ENCODE measurements around the gene HSPB9.

Gene HSPB9

GRCh38 chr17:42101513-42102292, 20.9 kb upstream of the HSPB9 start:
- Histone ChIP-seq H3K27me3 (ENCODE audit: control insufficient read depth in 1 of 2, insufficient read depth in 2 of 2, low read length in 2 of 2) (peaks cover 12 to 15% of the 10 kb centered on the region in 2 donors), H3K4me3 (ENCODE audit: low read depth in 1 of 2, low read length in 2 of 2) (no peak overlapping the region), H3K9ac (ENCODE audit: low read depth in 1 of 2, low read length in 2 of 2) (no peak overlapping the region), H3K4me1 (ENCODE audit: control insufficient read depth in 1 of 2, insufficient read depth in 2 of 2, low read length in 2 of 2) (peaks cover 0 to 4% of the 10 kb centered on the region in 2 donors), H3K36me3 (ENCODE audit: control insufficient read depth in 1 of 2, insufficient read depth in 2 of 2, low read length in 2 of 2) (peaks cover 0 to 15% of the 10 kb centered on the region in 2 donors), H3K27ac (ENCODE audit: low read depth, low read length) (no peak overlapping the region), H3K9me3 (ENCODE audit: control insufficient read depth in 1 of 2, low read length in 2 of 2) (no peaks in the 10 kb centered on the region)

DNA sequence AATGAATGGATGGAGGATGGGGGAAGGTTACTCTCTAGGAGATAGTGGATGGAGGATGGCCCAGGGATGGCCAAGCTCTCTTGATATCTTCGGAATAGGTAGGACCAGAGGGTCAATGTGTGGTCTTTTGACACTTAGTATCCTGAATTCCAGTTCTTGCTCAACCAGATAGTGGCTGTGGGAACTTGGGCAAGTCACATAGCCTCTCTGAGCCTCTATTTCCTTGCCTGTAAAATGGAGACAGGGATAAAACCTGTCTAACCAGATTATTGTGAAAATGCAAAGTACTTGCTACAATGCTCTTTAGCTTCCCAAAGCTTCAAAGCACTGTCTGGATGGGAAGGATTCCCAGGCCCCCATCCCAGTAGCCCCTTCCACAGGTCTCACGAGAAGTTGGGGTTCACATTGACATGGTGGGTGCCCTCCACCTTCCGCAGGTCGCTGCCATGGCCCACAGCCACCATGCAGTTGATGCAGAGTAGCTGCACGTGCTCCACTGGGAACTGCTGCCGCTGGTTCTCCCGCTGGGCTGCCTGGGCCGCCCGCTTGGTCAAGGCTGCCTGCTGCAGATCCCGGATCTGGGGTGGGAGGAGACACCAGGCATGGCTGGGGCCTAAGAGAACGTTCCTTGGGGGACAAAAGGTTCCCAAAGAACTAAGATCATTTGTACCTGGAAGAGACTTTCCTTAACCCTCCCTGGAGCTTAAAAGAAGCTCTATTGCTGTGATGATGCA, 19.2 kb upstream of the HSPB9 start:
- no peak overlapping the region for H3K4me3 ChIP-seq (ENCODE audit: low read depth in 1 of 2, low read length in 2 of 2)
- no peaks in the 10 kb centered on the region for H3K27me3 ChIP-seq (ENCODE audit: control insufficient read depth in 1 of 2, insufficient read depth in 2 of 2, low read length in 2 of 2)
- H3K9me3 ChIP-seq (ENCODE audit: control insufficient read depth in 1 of 2, low read length in 2 of 2), result no peaks in the 10 kb centered on the region
- no peak overlapping the region for H3K9ac ChIP-seq (ENCODE audit: low read depth in 1 of 2, low read length in 2 of 2)
- peaks cover 0 to 15% of the 10 kb centered on the region in 2 donors for H3K36me3 ChIP-seq (ENCODE audit: control insufficient read depth in 1 of 2, insufficient read depth in 2 of 2, low read length in 2 of 2)
- no peak overlapping the region for H3K27ac ChIP-seq (ENCODE audit: low read depth, low read length)
- H3K4me1 ChIP-seq (ENCODE audit: control insufficient read depth in 1 of 2, insufficient read depth in 2 of 2, low read length in 2 of 2), result peaks cover 2 to 4% of the 10 kb centered on the region in 2 donors

DNA sequence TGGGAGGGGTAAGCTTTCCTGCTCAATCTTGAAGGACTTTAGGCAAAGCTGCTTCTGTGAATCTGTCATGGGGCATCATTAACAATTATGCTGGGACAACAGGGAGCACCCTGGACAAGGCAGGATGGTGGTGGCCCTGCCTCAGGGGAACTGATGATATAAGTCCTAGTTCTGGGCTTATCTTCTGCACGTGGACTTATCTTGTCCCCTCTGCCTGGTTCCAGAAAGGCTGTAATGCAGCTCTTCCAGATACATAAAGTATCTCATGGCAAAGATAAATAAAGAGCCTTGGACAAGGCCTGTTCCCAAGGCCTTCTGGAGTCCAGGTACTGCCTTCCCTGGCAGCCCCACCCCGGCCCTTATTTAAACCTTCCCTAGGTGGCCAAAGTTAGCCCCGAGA, 18.3 kb upstream of the HSPB9 start:
- Histone ChIP-seq H3K27ac (ENCODE audit: low read depth, low read length) (no peak overlapping the region), H3K4me3 (ENCODE audit: low read depth in 1 of 2, low read length in 2 of 2) (no peak overlapping the region), H3K9me3 (ENCODE audit: control insufficient read depth in 1 of 2, low read length in 2 of 2) (no peaks in the 10 kb centered on the region), H3K36me3 (ENCODE audit: control insufficient read depth in 1 of 2, insufficient read depth in 2 of 2, low read length in 2 of 2) (peaks cover 3 to 15% of the 10 kb centered on the region in 2 donors), H3K4me1 (ENCODE audit: control insufficient read depth in 1 of 2, insufficient read depth in 2 of 2, low read length in 2 of 2) (peaks cover 2 to 4% of the 10 kb centered on the region in 2 donors), H3K27me3 (ENCODE audit: control insufficient read depth in 1 of 2, insufficient read depth in 2 of 2, low read length in 2 of 2) (no peaks in the 10 kb centered on the region), H3K9ac (ENCODE audit: low read depth in 1 of 2, low read length in 2 of 2) (no peak overlapping the region)

- Histone ChIP-seq H3K9me3 (ENCODE audit: control insufficient read depth in 1 of 2, low read length in 2 of 2) (no peaks in the 10 kb centered on the region), H3K4me3 (ENCODE audit: low read depth in 1 of 2, low read length in 2 of 2) (no peak overlapping the region), H3K27me3 (ENCODE audit: control insufficient read depth in 1 of 2, insufficient read depth in 2 of 2, low read length in 2 of 2) (no peaks in the 10 kb centered on the region), H3K9ac (ENCODE audit: low read depth in 1 of 2, low read length in 2 of 2) (no peak overlapping the region), H3K4me1 (ENCODE audit: control insufficient read depth in 1 of 2, insufficient read depth in 2 of 2, low read length in 2 of 2) (peaks cover 4 to 5% of the 10 kb centered on the region in 2 donors), H3K27ac (ENCODE audit: low read depth, low read length) (no peak overlapping the region), H3K36me3 (ENCODE audit: control insufficient read depth in 1 of 2, insufficient read depth in 2 of 2, low read length in 2 of 2) (peaks cover 3 to 21% of the 10 kb centered on the region in 2 donors)
Observed at GRCh38 chr17:42106009-42106408, 16.6 kb upstream of the HSPB9 start.

DNA sequence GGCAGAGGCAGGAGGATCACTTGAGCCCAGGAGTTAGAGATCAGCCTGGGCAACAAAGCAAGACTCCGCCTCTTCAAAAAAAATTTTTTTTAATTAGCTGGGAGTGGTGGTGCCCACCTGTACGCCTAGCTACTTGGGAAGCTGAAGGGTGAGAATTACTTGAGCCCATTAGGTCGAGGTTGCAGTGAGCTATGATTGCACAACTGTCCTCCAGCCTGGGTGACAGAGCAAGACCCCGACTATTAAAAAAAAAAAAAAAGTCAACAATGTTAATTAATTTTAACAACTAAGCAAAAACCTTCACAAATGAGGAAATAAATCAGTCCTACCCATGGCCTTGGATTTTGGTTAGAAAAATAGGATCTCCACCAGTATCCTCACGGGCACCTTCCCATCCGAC, 15.5 kb upstream of the HSPB9 start:
- Histone ChIP-seq H3K9me3 (ENCODE audit: control insufficient read depth in 1 of 2, low read length in 2 of 2) (no peaks in the 10 kb centered on the region), H3K27me3 (ENCODE audit: control insufficient read depth in 1 of 2, insufficient read depth in 2 of 2, low read length in 2 of 2) (no peaks in the 10 kb centered on the region), H3K9ac (ENCODE audit: low read depth in 1 of 2, low read length in 2 of 2) (no peak overlapping the region), H3K4me3 (ENCODE audit: low read depth in 1 of 2, low read length in 2 of 2) (peak overlapping the region in 1 of 2 donors; percentile 47), H3K36me3 (ENCODE audit: control insufficient read depth in 1 of 2, insufficient read depth in 2 of 2, low read length in 2 of 2) (peaks cover 3 to 24% of the 10 kb centered on the region in 2 donors), H3K27ac (ENCODE audit: low read depth, low read length) (no peak overlapping the region), H3K4me1 (ENCODE audit: control insufficient read depth in 1 of 2, insufficient read depth in 2 of 2, low read length in 2 of 2) (peaks cover 14 to 16% of the 10 kb centered on the region in 2 donors)

DNA sequence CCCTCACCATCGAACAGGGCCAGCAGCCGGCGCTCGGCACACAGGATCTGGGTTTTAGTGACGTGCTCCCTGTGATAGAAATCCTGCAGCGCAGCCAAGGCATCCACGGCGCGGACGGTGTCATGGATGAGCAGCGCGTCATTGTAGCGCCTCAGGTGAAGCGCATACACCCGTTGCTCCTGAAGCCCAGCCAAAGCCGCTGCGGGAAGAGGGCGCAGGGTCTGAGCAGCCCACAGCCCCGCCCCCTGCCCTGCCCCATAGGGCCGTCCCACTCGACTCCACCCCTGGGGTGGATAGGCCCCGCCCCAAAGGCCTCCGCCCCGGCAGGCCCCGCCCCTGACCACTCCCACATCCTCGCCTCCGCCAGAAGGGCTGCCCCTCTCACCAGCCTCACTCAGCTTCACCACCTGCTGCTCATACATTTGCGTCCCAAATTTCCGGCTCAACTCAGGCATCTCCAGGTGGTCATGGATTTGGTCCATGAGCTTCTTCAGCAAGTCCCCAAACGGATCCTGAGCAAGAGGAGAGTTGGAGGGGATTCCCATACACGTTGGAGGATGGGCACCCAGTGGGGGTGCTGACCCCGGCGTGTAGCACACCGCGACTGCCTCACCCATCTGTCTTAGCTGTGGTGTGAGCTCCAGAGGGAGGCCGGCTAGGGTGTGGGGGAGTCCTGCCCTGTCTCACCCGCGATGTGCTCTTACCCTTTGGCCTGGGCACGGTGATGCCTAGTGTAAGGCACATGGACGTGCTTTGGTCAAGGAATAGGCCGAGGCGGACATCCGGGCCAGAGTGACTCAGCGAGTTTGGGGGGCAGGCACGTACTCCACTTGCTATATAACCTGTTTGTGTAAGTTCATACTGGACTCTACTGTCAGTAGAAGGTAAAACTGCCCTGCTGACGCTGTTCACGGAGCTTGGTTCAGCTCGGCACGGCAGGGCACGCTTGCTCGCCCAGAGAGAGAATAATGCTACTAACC, 14.7 kb upstream of the HSPB9 start:
- no peaks in the 10 kb centered on the region for H3K27me3 ChIP-seq (ENCODE audit: control insufficient read depth in 1 of 2, insufficient read depth in 2 of 2, low read length in 2 of 2)
- no peak overlapping the region for H3K9ac ChIP-seq (ENCODE audit: low read depth in 1 of 2, low read length in 2 of 2)
- peaks cover 3 to 24% of the 10 kb centered on the region in 2 donors for H3K36me3 ChIP-seq (ENCODE audit: control insufficient read depth in 1 of 2, insufficient read depth in 2 of 2, low read length in 2 of 2)
- H3K9me3 ChIP-seq (ENCODE audit: control insufficient read depth in 1 of 2, low read length in 2 of 2), result no peaks in the 10 kb centered on the region
- H3K4me1 ChIP-seq (ENCODE audit: control insufficient read depth in 1 of 2, insufficient read depth in 2 of 2, low read length in 2 of 2), result peaks cover 19 to 20% of the 10 kb centered on the region in 2 donors
- peak overlapping the region; percentile 43 to 47 for H3K4me3 ChIP-seq (ENCODE audit: low read depth in 1 of 2, low read length in 2 of 2)
- no peak overlapping the region for H3K27ac ChIP-seq (ENCODE audit: low read depth, low read length)

GRCh38 chr17:42109086-42109485, 13.5 kb upstream of the HSPB9 start:
- H3K9me3 ChIP-seq (ENCODE audit: control insufficient read depth in 1 of 2, low read length in 2 of 2), result no peaks in the 10 kb centered on the region
- no peak overlapping the region for H3K4me3 ChIP-seq (ENCODE audit: low read depth in 1 of 2, low read length in 2 of 2)
- H3K27ac ChIP-seq (ENCODE audit: low read depth, low read length), result no peak overlapping the region
- H3K9ac ChIP-seq (ENCODE audit: low read depth in 1 of 2, low read length in 2 of 2), result no peak overlapping the region
- H3K27me3 ChIP-seq (ENCODE audit: control insufficient read depth in 1 of 2, insufficient read depth in 2 of 2, low read length in 2 of 2), result no peaks in the 10 kb centered on the region
- H3K4me1 ChIP-seq (ENCODE audit: control insufficient read depth in 1 of 2, insufficient read depth in 2 of 2, low read length in 2 of 2), result peaks cover 24 to 26% of the 10 kb centered on the region in 2 donors
- peaks cover 3 to 17% of the 10 kb centered on the region in 2 donors for H3K36me3 ChIP-seq (ENCODE audit: control insufficient read depth in 1 of 2, insufficient read depth in 2 of 2, low read length in 2 of 2)

GRCh38 chr17:42110301-42111264, 12.0 kb upstream of the HSPB9 start:
- H3K4me3 ChIP-seq (ENCODE audit: low read depth in 1 of 2, low read length in 2 of 2), result peak overlapping the region in 1 of 2 donors; percentile 77
- H3K4me1 ChIP-seq (ENCODE audit: control insufficient read depth in 1 of 2, insufficient read depth in 2 of 2, low read length in 2 of 2), result peaks cover 24 to 29% of the 10 kb centered on the region in 2 donors
- H3K27ac ChIP-seq (ENCODE audit: low read depth, low read length), result no peak overlapping the region
- no peak overlapping the region for H3K9ac ChIP-seq (ENCODE audit: low read depth in 1 of 2, low read length in 2 of 2)
- peaks cover 3 to 22% of the 10 kb centered on the region in 2 donors for H3K36me3 ChIP-seq (ENCODE audit: control insufficient read depth in 1 of 2, insufficient read depth in 2 of 2, low read length in 2 of 2)
- no peaks in the 10 kb centered on the region for H3K27me3 ChIP-seq (ENCODE audit: control insufficient read depth in 1 of 2, insufficient read depth in 2 of 2, low read length in 2 of 2)
- no peaks in the 10 kb centered on the region for H3K9me3 ChIP-seq (ENCODE audit: control insufficient read depth in 1 of 2, low read length in 2 of 2)

DNA sequence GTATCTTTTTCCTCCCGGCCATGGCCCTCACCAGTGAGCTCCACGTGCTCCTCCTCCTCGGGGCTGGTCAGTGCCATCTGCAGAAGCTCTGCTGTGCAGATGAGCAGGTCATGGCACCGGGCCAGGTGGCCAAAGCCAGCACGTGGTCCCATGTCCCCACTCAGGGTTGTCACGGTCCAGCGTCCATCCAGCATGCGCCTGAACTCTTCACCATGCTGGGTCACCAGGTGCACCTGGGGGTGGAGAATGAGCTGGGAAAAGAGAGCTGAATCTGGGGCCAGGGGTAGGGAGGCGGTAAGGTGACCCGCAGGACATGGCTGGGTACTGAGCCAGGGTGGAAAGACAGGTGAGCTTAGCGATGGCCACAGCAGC, 11.4 kb upstream of the HSPB9 start:
- H3K36me3 ChIP-seq (ENCODE audit: control insufficient read depth in 1 of 2, insufficient read depth in 2 of 2, low read length in 2 of 2), result peaks cover 3 to 21% of the 10 kb centered on the region in 2 donors
- H3K9me3 ChIP-seq (ENCODE audit: control insufficient read depth in 1 of 2, low read length in 2 of 2), result no peaks in the 10 kb centered on the region
- peak overlapping the region in 1 of 2 donors; percentile 89 for H3K9ac ChIP-seq (ENCODE audit: low read depth in 1 of 2, low read length in 2 of 2)
- no peak overlapping the region for H3K27ac ChIP-seq (ENCODE audit: low read depth, low read length)
- peaks cover 24 to 32% of the 10 kb centered on the region in 2 donors for H3K4me1 ChIP-seq (ENCODE audit: control insufficient read depth in 1 of 2, insufficient read depth in 2 of 2, low read length in 2 of 2)
- peak overlapping the region in 1 of 2 donors; percentile 77 for H3K4me3 ChIP-seq (ENCODE audit: low read depth in 1 of 2, low read length in 2 of 2)
- H3K27me3 ChIP-seq (ENCODE audit: control insufficient read depth in 1 of 2, insufficient read depth in 2 of 2, low read length in 2 of 2), result no peaks in the 10 kb centered on the region
